COR-L47 (cell line): ENCODE results near the gene BLTP3B.
"Not testable (repeated sequence)": the region's sequence is repeated elsewhere in the genome, so short reads cannot be mapped to it uniquely, and the experiment has no call there.

Source experiments
- DNase-seq: peaks from one replicate; lab custom pipeline; 2025; lab: John Stamatoyannopoulos, UW

The BLTP3B gene, protein sequence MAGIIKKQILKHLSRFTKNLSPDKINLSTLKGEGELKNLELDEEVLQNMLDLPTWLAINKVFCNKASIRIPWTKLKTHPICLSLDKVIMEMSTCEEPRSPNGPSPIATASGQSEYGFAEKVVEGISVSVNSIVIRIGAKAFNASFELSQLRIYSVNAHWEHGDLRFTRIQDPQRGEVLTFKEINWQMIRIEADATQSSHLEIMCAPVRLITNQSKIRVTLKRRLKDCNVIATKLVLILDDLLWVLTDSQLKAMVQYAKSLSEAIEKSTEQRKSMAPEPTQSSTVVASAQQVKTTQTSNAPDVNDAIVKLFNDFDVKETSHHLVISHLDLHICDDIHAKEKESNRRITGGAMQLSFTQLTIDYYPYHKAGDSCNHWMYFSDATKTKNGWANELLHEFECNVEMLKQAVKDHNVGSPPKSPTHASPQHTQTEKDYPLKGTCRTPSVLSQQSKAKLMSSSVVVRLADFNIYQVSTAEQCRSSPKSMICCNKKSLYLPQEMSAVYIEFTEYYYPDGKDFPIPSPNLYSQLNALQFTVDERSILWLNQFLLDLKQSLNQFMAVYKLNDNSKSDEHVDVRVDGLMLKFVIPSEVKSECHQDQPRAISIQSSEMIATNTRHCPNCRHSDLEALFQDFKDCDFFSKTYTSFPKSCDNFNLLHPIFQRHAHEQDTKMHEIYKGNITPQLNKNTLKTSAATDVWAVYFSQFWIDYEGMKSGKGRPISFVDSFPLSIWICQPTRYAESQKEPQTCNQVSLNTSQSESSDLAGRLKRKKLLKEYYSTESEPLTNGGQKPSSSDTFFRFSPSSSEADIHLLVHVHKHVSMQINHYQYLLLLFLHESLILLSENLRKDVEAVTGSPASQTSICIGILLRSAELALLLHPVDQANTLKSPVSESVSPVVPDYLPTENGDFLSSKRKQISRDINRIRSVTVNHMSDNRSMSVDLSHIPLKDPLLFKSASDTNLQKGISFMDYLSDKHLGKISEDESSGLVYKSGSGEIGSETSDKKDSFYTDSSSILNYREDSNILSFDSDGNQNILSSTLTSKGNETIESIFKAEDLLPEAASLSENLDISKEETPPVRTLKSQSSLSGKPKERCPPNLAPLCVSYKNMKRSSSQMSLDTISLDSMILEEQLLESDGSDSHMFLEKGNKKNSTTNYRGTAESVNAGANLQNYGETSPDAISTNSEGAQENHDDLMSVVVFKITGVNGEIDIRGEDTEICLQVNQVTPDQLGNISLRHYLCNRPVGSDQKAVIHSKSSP (N-terminal part only)

GRCh38 chr12:100142851-100143559 lies at the start of gene BLTP3B:
BLTP3B (minus strand) TSS chr12:100142874; CDS start chr12:100142635, 239 bp downstream.
- DNase-seq, result peak; percentile 89

- no peak for DNase-seq
Observed at GRCh38 chr12:100189636-100190394, 47.1 kb upstream of the BLTP3B start.

DNA sequence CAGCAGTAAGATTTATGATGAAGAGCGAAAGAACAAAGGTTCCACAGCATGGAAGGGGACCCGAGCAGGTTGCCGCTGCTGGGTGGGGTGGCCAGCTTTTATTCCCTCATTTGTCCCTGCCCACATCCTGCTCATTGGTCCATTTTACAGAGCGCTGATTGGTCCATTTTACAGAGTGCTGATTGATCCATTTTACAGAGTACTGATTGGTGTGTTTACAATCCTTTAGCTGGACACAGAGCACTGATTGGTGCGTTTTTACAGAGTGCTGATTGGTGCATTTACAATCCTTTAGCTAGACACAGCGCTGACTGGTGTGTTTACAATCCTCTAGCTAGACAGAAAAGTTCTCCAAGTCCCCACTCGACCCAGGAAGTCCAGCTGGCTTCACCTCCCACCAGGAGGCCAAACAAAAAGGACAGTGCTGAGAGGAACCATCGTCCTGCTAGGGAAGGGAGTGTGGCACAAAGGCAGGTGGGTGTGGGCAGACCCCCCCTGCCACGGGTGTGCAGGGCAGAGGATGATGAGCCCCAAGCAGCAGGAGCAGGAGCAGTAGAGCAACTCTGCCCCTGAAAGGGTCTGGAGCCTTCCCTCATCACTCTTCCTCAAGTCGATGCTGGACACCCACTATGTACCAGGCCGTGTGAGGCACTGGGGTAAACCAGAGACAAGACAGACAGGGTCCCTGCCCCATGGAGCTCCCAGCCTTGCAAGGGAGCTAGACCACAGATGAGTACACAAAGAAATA lies 46.4 kb upstream of the BLTP3B start:
- DNase-seq, result not testable (repeated sequence)

DNA sequence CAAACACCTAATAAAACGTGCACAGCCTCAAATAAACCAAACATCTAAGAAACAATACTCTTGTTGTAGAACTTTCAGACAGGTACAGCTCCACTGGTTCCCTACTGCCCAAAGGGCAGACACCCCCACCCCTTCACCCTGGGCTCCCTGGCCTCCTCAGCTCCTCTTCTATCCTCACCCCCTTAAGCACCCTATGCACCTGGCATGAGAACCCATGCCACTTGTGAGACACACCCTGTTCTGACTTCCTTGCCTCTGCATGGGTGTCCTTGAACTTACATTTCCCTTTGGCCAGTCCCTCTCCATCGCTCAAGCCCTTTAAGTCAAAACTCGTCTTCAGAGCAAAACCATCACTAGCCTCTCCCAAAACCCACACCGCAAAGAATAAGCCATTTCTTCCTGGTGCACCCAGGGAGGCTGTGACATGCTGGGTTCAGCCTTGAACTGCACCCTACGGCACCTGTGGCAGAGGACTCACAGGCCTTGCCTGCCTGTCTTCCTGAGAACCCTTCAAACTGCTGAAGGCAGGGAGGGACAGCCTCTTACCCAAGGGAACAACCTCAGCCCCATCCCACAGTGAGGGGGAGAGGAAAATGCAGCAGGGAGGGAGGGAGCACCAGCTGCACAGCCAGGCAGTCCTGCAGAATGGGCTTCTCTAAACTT lies 45.3 kb upstream of the BLTP3B start:
- no peak for DNase-seq

GRCh38 chr12:100187068-100187467 lies 44.4 kb upstream of the BLTP3B start:
- DNase-seq, result no peak

DNA sequence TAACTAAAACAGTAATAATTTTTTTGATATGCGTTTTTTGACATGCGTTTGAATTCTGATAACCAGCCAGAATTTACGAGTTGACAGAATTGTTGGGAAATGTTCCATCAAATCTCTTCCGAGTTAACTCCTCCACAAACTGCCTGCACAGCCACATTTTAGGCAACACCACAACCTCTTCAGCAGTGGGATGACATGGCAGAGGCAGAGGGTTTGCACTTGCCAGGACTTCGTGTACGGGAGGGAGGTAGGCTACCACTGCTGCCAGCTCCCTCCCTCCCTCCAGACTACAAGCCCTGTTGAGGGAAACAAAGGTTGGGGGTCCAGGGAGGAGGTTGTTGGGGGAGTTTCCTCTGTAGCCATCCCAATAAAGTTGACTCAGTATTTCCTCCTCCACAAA lies 43.4 kb upstream of the BLTP3B start:
- DNase-seq, result no peak

DNA sequence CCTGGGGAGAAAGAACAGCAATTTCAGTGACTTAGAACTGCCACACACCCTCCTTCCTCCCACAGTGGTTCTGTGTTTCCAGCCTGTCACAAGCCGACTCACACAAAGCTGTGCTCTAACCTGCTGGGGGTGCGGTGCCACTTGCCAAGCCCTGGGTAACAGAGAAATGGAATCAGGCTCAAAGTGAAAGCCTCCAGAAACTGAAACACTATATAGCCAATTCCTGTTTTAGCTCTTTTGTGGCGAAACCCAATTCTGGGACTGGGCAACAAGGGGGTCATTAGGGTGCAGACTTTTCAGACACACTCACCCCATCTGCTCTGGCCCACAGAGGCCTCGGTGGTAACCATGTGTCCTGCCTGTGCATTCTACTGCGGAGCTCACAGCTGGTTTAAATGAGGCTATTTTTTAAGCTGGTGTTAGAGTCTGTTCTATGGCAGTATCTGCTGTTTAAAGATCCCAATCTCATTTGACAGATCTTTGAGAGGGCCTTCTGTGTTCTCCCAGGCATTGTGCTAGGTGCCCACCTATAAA lies 42.8 kb upstream of the BLTP3B start:
- no peak for DNase-seq

DNA sequence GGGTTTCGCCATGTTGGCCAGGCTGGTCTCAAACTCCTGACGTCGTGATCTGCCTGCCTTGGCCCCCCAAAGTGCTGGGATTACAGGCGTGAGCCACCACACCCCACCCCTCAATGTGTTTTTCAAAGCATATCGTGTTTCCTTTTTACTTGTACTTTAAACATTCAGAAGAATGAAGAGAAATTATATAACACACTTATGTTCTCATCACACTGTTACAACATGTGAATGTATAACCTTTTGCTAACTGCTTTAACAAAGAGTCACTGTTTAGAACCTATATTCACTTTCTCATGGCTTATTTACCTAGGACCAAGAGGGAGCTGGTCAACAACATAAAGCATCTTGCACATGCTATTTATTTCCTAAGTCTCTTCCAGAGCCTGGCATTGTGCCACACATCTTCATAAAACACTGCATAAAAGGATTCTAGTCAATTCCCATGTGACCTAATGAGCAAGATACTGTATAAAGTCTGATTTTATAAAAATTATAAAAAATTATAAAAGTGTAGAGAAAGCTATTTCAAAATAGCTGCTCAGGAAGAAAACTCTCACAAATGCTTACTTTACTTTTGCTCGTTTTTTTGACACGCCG lies 42.0 kb upstream of the BLTP3B start:
- DNase-seq, result no peak

DNA sequence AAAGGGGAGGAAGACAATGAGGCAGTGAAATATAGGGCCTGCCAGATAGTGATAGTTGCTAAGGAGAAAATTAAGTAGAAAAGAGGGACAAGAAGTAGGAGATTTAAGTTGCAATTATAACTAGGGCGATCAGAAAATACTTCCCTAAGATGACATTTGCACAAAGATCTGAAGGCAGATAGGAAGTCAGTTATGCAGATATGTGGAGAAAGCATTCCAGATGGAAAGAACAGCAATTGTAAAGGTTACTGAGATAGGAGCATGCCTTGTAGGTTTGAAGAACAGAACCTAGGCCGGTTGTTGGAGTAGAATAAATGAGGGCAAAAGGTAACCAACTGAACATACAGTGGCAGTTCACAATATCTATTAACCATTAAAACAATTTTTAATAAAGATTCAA lies 36.6 kb upstream of the BLTP3B start:
- DNase-seq, result no peak

DNA sequence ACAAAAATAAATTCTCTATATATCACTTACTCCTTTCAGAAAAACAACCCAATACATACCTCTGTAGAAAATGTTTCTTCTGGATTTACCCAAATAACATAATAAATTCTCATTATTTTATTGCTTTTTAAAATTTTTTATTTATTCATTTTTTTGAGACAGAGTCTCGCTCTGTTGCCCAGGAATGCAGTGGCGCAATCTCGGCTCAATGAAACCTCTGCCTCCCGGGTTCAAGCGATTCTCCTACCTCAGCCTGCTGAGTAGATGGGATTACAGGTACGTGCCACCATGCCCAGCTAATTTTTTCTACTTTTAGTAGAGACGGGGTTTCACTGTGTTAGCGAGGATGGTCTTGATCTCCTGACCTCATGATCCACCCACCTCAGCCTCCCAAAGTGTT lies 33.8 kb upstream of the BLTP3B start:
- not testable (repeated sequence) for DNase-seq

DNA sequence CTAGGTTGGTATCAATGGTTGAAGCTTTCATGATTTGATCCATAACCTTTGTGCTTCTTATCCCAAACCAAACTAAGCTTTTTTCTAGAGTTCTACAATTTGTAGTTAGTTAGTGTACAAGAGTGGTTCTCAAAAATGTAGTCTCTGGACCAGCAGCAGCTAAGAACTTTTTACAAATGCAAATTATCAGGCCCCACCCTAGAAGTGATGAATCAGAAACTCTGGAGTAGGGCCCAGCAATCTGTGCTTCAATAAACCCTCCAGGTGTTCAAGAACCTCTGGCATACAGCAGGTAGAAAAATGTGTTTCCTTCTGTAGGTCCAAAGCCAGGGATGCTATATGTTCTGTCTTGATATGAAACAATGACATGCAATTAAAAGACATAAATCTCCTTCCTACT lies 31.8 kb upstream of the BLTP3B start:
- no peak for DNase-seq

- no peak for DNase-seq
Observed at GRCh38 chr12:100173111-100173510, 30.4 kb upstream of the BLTP3B start.

DNA sequence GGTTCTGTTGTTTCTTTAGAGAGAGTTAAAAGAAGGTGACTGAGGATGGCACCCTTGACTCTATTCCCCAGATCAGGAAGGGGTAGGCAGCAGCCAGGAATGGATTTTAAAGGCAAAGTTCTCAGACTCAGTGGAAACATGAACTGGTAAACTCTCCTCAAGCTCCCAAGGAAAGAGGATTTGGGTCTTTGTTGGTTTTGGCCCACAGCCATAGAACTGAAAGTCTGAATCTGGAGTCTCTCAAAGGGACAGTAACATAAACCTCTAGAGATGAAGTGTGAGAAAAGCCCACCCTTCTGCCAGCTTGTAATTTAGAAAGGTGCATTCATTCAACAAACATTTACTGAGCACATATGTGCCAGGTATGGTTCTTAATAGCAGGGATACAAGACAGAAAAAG lies 28.6 kb upstream of the BLTP3B start:
- no peak for DNase-seq

DNA sequence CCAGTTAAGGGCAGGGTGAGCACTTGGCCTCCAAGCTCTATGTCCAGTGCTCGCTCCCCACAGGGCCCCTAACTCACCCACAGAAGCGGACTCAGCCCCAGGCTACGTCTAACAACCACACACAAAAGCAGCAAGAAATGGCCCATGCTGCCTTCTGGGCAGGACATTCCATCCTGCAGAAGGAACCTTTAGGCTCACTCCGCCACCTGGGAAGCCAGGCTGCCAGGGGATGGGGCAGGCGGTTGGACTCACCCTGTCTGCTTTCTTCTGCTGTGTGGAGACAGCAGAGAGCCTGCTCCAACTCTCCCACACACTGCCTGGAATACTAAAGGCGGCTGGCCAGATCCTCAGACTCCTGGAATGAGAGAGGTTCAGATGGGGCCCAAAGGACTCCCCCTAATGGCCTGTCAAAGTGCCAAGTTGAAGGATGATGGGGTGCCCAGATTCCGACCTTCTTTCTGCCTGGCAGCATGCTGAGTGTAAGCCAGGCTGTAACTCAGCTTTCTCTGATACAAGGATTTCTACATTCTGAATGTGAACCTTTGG lies 27.7 kb upstream of the BLTP3B start:
- no peak for DNase-seq

GRCh38 chr12:100169345-100169744 lies 26.7 kb upstream of the BLTP3B start:
- DNase-seq, result no peak

DNA sequence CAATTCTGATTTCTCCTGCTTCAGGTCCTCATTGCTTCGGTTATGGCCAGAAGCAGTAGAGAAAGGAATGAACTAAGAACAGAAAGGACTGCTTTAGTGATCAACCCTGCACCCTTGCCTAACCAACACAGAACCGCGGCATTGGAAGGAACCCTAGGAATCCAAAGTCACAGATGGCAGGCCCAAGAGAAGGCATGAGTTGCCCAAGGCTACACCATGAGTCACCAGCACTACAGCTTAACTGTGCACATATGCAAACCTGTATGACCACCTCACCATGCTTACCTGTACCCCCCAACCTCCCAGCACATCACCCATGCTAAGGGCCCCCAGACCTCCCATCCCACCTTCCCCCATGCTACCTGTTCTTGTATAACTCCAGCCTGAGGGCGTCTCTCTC lies 25.9 kb upstream of the BLTP3B start:
- DNase-seq, result no peak

DNA sequence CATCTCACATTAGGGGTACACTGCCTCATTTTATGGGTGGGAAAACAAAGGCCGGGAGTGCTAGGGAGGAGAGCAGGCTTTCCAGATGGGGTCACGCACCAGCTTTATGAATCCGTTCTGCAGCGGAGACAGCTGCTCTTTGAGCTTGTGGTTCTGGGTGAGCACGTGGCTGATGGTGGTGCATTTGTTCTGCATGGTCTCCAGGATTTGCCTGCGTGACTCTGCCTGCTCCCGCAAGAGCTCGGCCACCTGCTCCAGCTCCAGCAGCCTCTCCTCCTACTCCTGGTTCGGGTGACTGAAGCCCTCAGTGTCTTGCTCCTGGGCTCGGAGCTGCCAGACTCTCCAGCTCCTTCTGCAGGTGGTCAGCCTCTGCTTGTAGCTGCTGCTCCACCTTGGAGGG lies 23.6 kb upstream of the BLTP3B start:
- DNase-seq, result no peak

DNA sequence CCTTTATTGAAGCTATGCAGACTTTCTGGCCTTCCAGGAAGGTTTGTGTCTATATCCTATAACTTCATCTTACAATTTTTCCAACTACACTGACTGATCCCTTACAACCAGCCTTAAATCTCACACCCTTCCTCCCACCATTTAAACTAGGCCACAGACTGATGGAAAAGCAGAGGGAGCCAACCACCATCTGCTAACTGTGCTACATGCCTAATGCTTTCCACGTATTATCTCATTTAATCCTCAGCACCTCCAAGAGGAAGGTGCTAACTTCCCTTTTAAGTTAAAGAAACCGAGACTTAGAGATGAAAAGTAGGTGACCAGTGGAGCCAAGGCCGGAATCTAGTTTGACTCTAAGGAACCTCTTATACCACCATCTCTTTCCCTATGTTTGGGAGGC lies 22.7 kb upstream of the BLTP3B start:
- no peak for DNase-seq
